ENCODE results near the gene GLIPR1L2. TPM values are rescaled to one million over a fixed set of nuclear protein-coding genes. Genes with fewer than 3 reads are reported as not detected.

GLIPR1L2 gene
- total RNA-seq, 2 experiments from 2014 or later: not detected

DNA sequence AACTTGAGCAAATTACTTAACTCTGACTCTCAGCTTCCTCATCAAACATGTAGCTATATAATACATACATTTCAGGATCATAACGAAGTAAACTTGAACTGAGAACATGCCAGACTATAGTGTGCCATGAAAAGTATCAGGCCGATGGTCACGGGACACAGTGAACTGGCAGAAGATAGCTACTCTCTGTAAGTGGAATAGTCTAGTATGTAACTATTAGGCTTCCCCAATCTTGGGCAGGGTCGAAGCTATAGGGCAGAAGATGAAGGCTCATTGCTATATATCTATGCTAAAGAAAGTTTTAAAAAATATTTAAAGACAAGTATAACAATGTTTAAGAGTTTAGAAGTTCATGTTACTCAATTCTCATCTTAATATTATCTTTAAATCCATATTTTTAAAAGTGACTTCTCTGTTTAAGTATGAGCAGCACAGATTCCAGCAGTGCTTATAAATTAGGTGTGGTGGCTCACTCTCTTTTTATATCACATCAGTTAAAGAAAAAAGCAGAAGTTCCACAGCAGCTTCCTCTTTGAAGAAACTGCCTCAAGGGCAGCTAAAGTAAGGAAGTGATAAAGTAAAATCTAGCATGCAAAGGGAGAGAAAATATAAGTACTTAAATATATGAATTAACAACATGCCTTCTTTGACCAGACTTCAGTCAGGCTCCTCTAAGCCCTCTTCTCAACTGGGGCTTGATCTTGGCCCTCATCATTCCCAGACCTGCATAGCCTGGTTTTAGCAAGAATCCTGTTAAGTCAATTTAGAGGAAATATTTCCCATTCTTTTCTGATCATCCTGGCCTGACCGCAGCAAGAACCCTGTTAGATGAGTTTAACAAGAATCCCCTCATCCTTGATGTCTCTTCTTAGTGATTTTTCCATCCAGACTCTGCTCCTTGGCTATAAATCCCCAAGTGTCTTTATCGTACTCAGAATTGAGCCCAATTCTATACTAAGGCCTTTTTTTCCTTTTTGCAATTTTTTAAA is 81.3 kb downstream of the GLIPR1L2 start:
- CTCF ChIA-PET: interaction anchor here (0.7 kb wide), 1 partner anchor 13 kb away, joined by 3 read pairs; no protein-coding TSS in a partner anchor
- POLR2A ChIA-PET: no interaction called here

DNA sequence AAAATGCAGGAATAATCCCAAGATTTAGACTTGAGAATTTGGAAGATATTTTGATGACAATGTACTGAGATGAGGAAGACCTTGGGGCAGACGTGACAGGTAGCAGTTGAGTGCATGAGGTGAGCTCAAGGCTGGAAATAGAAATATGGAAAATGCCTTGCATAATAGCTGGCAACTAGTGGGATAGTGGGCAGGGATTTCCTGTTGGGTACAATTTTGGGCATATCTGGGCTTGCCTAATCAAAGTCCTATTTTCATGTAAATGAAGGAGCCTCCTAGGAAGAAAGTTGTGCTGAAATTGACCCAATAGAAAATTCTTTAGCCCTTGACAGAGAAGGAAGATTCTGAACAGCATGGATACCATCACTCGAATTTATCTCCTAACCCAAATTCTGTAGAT is 83.2 kb downstream of the GLIPR1L2 start:
- ChIA-PET CTCF (no interaction called here), POLR2A (no interaction called here)

DNA sequence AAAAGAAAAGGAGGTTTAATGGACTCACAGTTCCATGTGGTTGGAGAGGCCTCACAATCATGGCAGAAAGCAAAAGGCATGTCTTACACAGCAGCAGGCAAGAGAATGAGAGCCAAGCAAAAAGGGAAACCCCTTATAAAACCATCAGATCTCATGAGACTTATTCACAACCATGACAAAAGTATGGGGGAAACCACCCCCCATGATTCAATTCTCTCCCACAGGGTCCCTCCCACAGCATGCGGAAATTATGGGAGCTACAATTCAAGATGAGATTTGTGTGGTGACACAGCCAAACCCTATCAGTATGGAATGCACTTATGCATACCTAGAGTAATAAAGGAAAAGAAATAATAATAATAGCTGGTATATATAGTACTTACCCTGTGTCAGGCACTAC is 85.2 kb downstream of the GLIPR1L2 start:
- ChIA-PET POLR2A (no interaction called here), CTCF (interaction anchor here (0.7 kb wide), 1 partner anchor 190 kb away, joined by 3 read pairs; no protein-coding TSS in a partner anchor)

DNA sequence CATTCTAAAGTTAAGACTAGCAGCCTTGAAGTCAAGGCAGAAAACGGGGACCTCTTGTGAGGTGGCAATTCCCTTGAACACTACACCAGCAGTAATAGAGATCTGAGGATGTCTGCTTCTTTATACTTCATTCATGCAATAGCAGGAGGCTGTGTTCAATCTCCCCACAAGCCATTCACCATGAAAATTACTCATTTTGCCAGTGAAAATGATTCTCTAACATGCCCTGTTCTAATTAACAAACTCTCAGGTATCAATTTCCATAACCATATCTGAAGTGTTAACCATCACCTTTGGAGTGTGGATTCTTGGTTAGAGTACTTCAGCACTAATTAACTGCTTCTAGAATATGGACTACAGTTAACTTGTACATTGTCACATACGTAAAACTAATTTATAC is 86.2 kb downstream of the GLIPR1L2 start:
- CTCF ChIA-PET: no interaction called here
- POLR2A ChIA-PET: no interaction called here

DNA sequence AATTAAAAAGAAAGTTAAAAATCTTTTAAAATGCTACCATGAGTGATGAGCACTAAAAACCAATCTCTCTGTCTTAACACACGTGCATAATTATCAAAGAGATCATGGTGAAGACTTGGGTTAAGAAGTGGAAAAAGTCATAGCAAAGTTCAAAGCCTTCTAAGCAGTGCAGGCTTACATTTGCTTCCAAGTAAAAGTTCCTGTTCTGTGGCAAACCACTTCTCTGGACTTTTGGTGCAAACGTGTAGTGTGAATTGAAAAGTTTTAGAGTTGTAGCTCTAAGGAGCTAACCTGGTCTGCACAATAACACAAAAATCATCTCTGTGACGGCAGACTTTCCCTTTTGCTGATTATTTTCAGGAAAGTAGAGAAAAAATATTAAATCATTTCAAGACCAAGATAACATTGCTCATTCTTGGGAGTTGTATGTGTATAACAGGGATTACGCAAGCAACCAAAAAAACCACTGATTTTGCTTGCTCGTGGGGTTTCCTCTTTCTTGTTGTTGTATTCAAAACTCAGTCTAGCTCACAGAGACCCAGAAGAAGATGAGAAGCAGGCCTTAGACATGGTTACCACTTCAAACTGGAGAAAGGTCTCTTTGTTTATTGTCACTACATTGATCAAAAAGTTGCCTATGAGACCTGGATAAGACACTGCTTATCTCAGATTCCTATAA is 87.4 kb downstream of the GLIPR1L2 start:
- CTCF ChIA-PET: interaction anchor here (1.7 kb wide), 1 partner anchor 87 kb away, joined by 5 read pairs; the partner anchor contains the start of gene GLIPR1L2
- POLR2A ChIA-PET: no interaction called here

DNA sequence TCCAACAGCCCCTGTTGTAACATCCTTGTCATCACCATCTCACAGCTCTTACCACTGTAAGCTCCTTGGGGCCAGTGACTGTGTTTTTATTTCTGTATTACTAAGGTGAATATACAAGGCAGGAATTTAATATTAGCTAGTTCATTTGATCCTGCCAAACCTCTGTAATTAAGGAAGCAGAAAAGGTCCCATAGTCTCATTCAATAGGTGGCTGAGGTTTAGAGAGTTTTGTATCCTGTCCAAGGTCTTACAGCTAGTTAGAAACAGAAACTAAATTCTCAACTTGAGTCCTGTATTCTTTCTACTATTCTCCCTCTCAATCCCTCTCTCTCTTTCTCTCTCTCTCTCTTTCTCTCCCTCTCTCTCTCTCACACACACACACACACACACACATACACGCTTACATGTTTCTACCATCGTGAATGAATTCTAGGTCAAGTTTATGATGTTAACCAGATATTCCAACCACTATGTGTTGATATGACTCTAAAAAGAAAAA is 89.1 kb downstream of the GLIPR1L2 start:
- ChIA-PET CTCF (interaction anchor here (0.6 to 1.5 kb wide), 4 partner anchors 88 to 869 kb away, joined by 3 to 5 read pairs (median 4); partner anchors contain the start of genes BBS10, GLIPR1L1 and GLIPR1L2), POLR2A (no interaction called here)

DNA sequence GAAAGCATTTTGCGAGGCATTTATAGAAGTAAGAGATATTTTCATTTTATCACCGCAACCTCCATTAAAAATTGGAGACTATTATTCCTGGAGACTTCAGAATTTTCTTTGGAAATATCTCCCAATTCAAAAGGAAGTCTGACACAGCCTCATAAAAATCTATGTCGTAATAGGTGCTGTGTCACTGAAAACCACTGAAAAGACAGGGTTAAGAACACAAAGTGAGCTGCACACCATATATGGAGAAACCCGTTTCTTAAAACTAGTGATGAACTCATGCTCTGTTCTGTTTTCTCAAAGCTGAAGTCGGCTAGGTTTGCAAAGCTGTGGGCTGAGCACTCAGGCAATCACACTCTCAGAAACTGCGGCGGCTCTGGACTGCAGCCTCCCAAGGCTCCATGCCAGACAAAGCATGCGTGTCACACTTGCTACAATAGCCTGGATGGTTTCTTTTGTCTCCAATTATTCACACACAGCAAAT is 89.6 kb downstream of the GLIPR1L2 start, which contains the start of gene GLIPR1:
GLIPR1 (plus strand) TSS at position 287 of the 481 bp plus-strand sequence; CDS start at position 413, 126 bp downstream.
- POLR2A ChIA-PET: interaction anchor here (0.7 kb wide), 1 partner anchor 104 kb away, joined by 9 read pairs; no protein-coding TSS in a partner anchor
- CTCF ChIA-PET: interaction anchor here (0.6 to 1.5 kb wide), 4 partner anchors 24 to 868 kb away, joined by 3 to 8 read pairs (median 4); partner anchors contain the start of genes BBS10 and GLIPR1L2

DNA sequence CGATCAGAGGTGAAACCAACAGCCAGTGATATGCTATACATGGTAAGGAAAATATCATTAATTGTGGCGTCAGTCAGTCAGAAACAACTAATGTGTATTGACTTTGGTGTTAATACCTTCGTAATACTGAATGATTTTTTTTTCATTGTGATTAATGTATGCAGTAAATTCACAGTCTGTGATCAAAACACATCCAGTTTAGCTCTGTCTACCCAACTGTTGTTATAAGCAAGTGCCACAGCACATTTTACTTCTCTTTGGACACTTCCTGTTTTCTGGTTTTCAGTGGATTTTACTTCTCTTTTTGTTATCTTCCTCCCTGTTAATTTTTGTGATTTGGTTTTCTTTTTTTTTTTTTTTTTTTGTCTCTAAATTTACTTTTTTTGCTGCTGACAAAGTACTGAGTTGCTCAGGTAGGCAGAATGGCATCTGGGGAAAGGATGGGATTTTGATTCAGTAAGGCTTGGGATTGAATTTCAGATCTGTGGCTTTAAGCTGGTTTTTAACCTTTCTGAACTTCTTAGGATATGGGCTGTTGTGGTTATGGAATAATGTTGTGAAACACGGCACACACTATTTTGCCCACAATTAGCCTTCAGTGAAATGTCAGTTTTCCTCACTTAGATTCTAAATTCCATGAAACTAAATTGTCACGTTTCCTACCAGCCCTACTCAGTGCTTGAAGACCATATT is 90.3 kb downstream of the GLIPR1L2 start:
- ChIA-PET CTCF (interaction anchor here (0.9 to 1.5 kb wide), 3 partner anchors 25 to 868 kb away, joined by 4 to 8 read pairs (median 5); partner anchors contain the start of genes BBS10 and GLIPR1L2), POLR2A (interaction anchor here (0.7 kb wide), 4 partner anchors 30 to 552 kb away, joined by 7 to 10 read pairs (median 8); partner anchors contain the start of gene KRR1)

DNA sequence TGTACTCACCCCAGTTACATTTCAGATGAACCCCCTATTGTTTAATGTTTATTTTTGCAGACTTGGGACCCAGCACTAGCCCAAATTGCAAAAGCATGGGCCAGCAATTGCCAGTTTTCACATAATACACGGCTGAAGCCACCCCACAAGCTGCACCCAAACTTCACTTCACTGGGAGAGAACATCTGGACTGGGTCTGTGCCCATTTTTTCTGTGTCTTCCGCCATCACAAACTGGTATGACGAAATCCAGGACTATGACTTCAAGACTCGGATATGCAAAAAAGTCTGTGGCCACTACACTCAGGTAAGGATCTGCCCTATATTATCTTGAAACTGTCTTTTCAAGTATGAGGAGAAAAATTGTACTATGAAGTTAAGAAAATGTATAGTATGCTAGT is 90.9 kb downstream of the GLIPR1L2 start:
- CTCF ChIA-PET: interaction anchor here (1.3 kb wide), 1 partner anchor 25 kb away, joined by 8 read pairs; no protein-coding TSS in a partner anchor
- POLR2A ChIA-PET: interaction anchor here (0.7 kb wide), 3 partner anchors 29 to 551 kb away, joined by 7 to 10 read pairs (median 8); partner anchors contain the start of gene KRR1

Other genes with a start within 250 kb of the GLIPR1L2 start
- not detected for gene KCNC2, start 181.2 kb upstream of the GLIPR1L2 start, total RNA-seq
- 1 to 10 TPM; 1.9 to 2.4 TPM for gene CAPS2, start 60.8 kb upstream of the GLIPR1L2 start, total RNA-seq
- not detected for gene GLIPR1L1, start 56.4 kb upstream of the GLIPR1L2 start, total RNA-seq
- 10 to 100 TPM; 20.8 to 22.4 TPM for gene GLIPR1, start 89.7 kb downstream of the GLIPR1L2 start, total RNA-seq
- 100 to 1,000 TPM; 145 to 157 TPM for gene KRR1, start 120.5 kb downstream of the GLIPR1L2 start, total RNA-seq